Testis (tissue), 3 donors: ENCODE data around the gene ZNF584. TPM values are rescaled to one million over a fixed set of nuclear protein-coding genes. Genes with fewer than 3 reads are reported as not detected.

Experiments used
- DNase-seq: peaks from one replicate; pipeline ENCODE4 v3.0.0-alpha.2; 2019
- H3K27ac ChIP-seq, 2 donors: fragments of 200-600 bp; sonication (generic); one replicate each; pipeline ENCODE4 v1.5.1; 2019
- H3K27me3 ChIP-seq: fragments of 200-600 bp; sonication (generic); one replicate; pipeline ENCODE4 v1.5.1; 2019
- H3K36me3 ChIP-seq: fragments of 200-600 bp; sonication (generic); one replicate; pipeline ENCODE4 v1.5.1; 2017; ENCODE audit warnings: low read depth; ENCODE audit errors: missing control alignments
- H3K4me1 ChIP-seq: fragments of 200-600 bp; sonication (generic); one replicate; pipeline ENCODE4 v1.5.1; 2019
- H3K4me3 ChIP-seq, 2 donors: fragments of 200-600 bp; sonication (generic); one replicate each; pipeline ENCODE4 v1.5.1; 2017 to 2019
- H3K9me3 ChIP-seq: fragments of 200-600 bp; sonication (generic); one replicate; pipeline ENCODE4 v1.5.1; 2017
- CTCF ChIP-seq, 3 experiments: fragments of 450-650 bp in 2 of 3; fragments of 200-600 bp in 1 of 3; sonication (generic) in 1 of 3; IDR thresholded peaks; one replicate each; pipeline ENCODE4 v1.5.1; 2016 to 2019; ENCODE audit warnings: antibody characterized with exemption in 3 of 3, mild to moderate bottlenecking in 2 of 3, moderate library complexity in 1 of 3
- POLR2A ChIP-seq: fragments of 450-650 bp; IDR thresholded peaks from one replicate; pipeline ENCODE4 v1.6.1; 2017; ENCODE audit warnings: antibody characterized with exemption, mild to moderate bottlenecking, moderate library complexity
- WGBS, 2 donors: methylation state at CpG; one replicate each; pipeline ENCODE4 v1.1.5; 2018; 5-methylcytosine and 5-hydroxymethylcytosine counted together
- intact Hi-C: fragments of 100-400 bp; cut with DNase I; formaldehyde crosslinking; loops from one replicate; pipeline ENCODE4 v1.15.1; 2023; ENCODE audit warnings: low total_unique reads
- polyA plus RNA-seq: library from polyadenylated mRNA; stranded (reverse); fragments of 350-450 nt; fragmentation: Illumina TruSeq; extraction: RNeasy Lipid Tissue Mini Kit (QIAGEN cat#74804); gene quantifications from one replicate; pipeline ENCODE4 v1.2.3, GENCODE V29; 2014; ENCODE audit warnings: low read depth, low replicate concordance; ENCODE audit not compliant: insufficient read depth
- total RNA-seq, 2 donors: library from RNA; depleted of rRNA; stranded (reverse); fragments of >200 nt; gene quantifications; one replicate each; pipeline ENCODE4 v1.2.3, GENCODE V29; 2016

Gene ZNF584
- total and polyA plus RNA-seq, 3 donors from 2014 or later, result 10.4 to 33.9 (median 22.1) TPM

GRCh38 chr19:58393725-58394033, 14.8 kb upstream of the ZNF584 start:
- no peaks in the 10 kb centered on the region for H3K27me3 ChIP-seq
- no peaks in the 10 kb centered on the region for H3K9me3 ChIP-seq
- no peak overlapping the region for H3K4me3 ChIP-seq
- TF ChIP-seq CTCF (IDR thresholded peaks at IDR 0.05), result no peak
- no peak for TF ChIP-seq POLR2A
- WGBS, 2 donors, result 82 to 90% methylated on average over 4 of the region's 4 CpGs
- peaks cover 5% of the 10 kb centered on the region for H3K4me1 ChIP-seq
- H3K27ac ChIP-seq, result no peak overlapping the region
- no peaks in the 10 kb centered on the region for H3K36me3 ChIP-seq
- intact Hi-C loops, result no loop called here
- no peak for DNase-seq

- TF ChIP-seq CTCF (IDR thresholded peaks at IDR 0.05) (no peak), POLR2A (no peak)
- Histone ChIP-seq H3K27me3 (no peaks in the 10 kb centered on the region), H3K9me3 (no peaks in the 10 kb centered on the region), H3K4me3 (no peak overlapping the region), H3K27ac (no peak overlapping the region), H3K36me3 (no peaks in the 10 kb centered on the region), H3K4me1 (peaks cover 5% of the 10 kb centered on the region)
- 72 to 100% methylated on average over 2 to 3 of the region's 3 CpGs for WGBS, 2 donors
- no peak for DNase-seq
- intact Hi-C loops, result no loop called here
These were observed 13.6 kb upstream of the ZNF584 start for GRCh38 chr19:58394821-58395219.

GRCh38 chr19:58395220-58395978, 13.1 kb upstream of the ZNF584 start, which contains the start of gene RNF225:
Gene RNF225, plus strand, starts transcription at chr19:58395656. Its CDS starts 434 bp downstream, at chr19:58396090.
- Histone ChIP-seq H3K4me1 (peaks cover 6% of the 10 kb centered on the region), H3K4me3 (peak within 1 kb of the TSS; percentile 18 to 34), H3K9me3 (no peaks in the 10 kb centered on the region), H3K36me3 (no peaks in the 10 kb centered on the region), H3K27me3 (no peaks in the 10 kb centered on the region), H3K27ac (no peak within 1 kb of the TSS)
- WGBS, 2 donors, result 9 to 45% methylated on average over 9 to 21 of the region's 21 CpGs
- no peak for DNase-seq
- TF ChIP-seq POLR2A (no peak), CTCF (IDR thresholded peaks at IDR 0.05) (no peak)
- intact Hi-C loops, result no loop called here

- WGBS, 2 donors, result 6 to 9% methylated on average over 6 to 37 of the region's 75 CpGs
- peaks cover 11% of the 10 kb centered on the region for H3K4me1 ChIP-seq
- TF ChIP-seq CTCF (IDR thresholded peaks at IDR 0.05), result no peak
- no peak for TF ChIP-seq POLR2A
- intact Hi-C loops, result no loop called here
- H3K27ac ChIP-seq, result no peak overlapping the region
- DNase-seq, result no peak
- no peaks in the 10 kb centered on the region for H3K27me3 ChIP-seq
- no peaks in the 10 kb centered on the region for H3K9me3 ChIP-seq
- H3K36me3 ChIP-seq, result no peaks in the 10 kb centered on the region
- H3K4me3 ChIP-seq, result peak overlapping the region; percentile 18 to 34
These were observed 12.3 kb upstream of the ZNF584 start for GRCh38 chr19:58395979-58396627.
